Stimulated activated CD4-positive, alpha-beta T cell treated with anti-CD3 and anti-CD28 coated beads, Interleukin-12 subunit alpha, Interleukin-12 subunit beta, amount 100 ng/mL, for 48 hours (primary cell): ENCODE results near the gene TMEM109.
A peak's percentile ranks its signal among the peaks of the same experiment; 100 is the strongest.

Experiments
- DNase-seq, 3 donors: peaks; one replicate each; pipeline ENCODE4 v3.0.0-alpha.2; 2020; ENCODE audit warnings: low read depth in 2 of 3, low spot score in 1 of 3

Gene TMEM109

DNA sequence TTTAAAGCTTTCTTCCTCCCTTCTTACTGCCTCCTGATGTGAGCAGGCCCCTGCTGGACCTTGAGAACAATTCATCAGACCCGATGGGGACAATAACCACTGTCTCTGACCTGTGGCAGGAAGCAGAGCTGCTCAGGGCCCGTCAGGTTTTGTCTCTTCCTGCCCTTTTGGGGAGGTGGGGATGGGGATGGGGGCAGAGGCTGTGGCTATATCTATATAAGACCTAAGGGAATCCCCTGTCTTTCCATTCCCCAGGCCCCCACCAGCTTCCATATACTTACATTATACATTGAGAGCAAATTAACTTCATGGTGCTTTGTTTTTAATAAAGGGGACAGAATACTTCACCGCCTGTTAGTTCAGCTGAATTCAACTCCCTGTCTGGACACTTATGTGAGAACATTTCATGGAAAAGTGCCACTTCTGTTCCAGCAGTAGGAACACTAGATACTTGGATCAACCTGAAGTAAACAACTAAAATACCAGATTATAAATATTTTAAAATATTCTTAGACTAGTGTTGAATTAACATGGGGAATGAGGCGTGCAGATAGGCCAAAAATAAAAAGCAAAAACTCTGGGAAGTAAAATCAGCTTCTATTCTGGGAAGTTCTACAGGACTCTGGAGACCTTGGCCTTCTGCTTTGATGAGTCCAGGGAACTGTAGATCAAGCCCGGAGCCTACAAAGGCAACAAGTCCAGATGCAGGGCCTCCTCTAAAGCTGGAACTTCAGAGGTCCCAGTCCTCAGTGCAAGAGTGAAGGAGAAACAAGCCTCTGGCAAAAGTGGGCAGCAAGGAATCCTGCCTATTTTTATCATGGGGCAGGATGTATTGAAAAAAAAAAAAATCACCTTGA, 35.5 kb upstream of the TMEM109 start:
- no peak for DNase-seq

DNA sequence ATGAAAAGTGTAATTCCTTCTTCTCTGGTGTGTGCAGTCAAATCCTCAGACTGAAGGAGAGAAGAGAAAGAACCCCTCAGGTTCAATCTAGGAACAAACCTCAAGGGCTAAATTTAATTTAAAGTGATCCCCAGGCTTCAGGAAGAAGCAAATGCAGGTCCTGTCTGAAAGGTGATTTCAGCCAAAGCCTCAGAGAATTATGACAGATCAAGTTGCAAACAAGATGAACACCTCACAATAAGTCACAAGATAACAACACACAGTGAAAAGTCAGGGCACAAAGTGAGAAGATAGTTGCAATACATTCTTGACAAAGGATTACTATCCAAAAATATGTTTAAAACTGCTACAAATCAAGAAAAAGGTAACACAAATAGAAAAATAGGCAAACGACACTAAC, 34.9 kb upstream of the TMEM109 start:
- DNase-seq = no peak

DNA sequence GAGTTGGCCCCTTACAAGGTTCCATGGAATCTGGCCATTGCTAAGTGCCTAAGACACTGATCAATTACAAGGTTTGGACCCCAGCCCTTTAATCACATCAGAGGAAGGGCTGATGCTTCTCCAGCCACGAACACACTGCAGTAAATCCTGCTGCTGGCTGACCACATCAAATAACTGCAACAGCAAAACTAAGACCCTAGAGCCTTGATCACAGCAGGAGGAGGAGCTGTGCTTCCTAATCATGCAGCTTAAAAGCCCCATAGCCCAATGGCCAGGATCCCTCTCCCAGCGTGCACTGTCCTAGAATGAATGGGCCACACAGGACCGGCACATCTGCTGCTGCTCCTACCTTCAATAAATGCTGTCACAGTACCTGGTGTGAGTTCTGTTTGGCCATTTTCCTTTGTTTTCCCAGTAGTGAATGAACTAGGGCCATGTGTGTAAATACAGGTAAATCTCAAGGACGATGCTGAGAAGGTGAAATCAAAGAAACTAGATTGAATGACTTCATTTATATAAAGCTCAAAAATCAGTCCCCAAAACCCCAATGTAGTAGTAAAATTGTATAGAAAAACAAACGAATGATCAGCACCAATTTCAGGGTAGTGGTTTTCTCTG, 33.9 kb upstream of the TMEM109 start:
- no peak for DNase-seq

DNA sequence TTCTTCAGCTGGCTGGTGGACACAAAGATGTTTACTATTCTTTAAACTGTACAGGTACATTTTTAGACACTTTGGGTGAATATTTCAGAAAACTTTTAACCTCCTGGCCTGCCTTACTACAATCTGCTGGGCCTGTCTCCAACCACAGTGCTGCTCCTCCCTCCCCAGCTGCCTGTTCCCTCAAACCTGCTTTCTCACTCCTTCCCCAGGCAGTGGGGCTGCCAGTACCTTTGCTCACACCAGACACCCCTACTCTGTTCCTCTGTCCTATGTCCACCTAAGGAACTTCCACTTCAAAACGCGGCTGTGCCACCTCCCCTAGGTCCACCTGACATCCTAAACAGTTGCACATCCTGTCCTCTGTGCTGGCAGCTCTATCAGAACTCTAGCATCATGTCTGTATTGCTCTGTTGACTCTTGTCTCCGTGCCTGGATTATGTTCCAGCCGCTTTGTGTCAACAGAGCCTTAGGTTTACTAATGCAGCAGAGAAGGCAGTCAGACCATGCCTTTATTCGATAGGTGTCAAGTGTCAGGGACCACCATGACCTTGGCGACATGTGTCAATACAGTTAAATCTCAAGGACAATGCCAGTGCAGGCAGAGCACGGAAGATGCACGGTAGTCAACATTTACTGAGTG, 33.2 kb upstream of the TMEM109 start:
- no peak for DNase-seq

DNA sequence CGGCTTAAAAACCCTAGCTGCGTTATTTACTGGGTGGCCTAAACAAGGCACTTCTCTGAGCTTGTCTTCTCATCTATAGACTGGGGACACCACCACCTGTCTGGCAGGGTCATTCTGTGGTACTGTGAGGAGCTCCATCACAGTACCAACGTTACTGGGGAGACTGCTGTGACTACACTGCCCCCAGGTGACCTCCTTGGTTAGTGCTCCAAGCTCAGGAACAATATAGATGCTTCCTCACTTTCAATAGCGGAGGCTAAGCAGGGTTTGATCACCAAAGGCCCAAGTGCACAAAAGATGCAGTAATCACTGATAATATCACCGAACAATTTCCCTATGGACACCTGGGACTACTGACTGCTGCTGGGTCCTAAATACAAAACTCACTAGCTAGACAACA, 26.4 kb upstream of the TMEM109 start:
- no peak for DNase-seq

DNA sequence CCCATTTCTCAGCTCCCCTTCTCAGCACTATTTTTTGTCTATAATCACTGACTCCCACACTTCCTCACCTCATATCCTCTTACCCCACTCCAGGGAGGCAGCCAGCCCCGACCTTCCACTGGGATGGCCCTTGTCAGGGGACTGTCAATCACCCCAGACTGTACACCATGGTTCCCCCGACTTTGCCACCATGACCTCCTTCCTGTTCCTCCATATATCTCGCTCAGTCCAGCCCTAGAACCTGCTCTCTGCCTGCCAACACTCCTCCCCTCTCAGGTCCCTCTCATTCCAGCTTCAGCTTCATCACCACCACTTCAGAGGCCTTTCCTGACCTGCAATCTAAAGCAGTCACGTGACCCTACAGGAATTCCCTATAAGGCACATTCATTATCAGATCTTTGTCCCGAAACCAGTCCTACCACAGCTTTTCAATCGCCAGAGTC, 24.1 kb upstream of the TMEM109 start:
- no peak for DNase-seq

DNA sequence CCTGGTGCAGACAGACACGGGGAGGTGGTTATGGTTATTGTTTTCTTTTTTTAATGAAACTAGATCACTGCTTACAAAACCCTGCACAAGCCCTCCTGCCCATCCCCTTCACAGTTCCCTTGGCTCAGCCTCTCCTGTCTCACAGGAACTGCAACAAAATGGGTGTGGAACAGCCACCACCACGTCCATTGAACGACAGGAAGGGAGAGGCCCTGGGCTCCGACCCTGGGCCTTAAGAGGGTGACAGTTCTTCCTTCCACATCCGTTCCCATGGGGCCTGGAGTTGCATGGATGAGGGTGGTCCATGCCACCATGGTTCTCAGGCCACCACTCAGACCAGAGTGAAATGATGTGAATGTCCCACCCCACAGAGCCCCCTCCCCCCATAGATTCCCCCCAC, 23.3 kb upstream of the TMEM109 start:
- DNase-seq = no peak

DNA sequence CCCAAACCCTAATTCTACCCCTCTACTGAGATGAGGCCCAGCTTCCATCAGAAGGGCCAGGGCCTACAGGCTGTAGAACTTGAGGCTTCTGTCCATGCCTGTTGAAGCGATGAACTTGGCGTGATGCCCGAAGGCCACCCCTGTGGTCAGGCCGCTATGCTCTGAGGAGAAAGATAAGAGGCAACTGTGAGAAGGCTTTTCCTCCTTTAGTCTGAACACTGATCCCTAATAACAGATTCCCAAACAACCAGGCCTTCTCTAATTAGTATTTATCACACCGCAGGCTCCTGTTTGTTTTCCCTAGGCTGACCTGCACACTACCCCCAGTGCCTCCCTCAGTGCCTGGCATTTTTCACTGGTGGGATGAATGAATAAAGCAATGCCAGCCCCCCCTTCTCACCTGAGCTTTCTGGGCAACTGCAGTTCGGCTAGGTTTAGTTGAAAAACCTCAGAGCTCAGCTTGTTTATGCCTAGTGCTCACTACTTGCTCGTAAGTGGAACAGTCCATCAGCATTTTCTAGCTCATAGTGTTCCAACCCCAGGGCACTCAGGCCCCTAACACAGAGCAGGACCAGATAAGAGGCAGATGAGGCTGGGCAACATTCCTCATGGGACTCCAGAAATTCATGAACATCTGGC, 22.7 kb upstream of the TMEM109 start:
- DNase-seq = no peak

DNA sequence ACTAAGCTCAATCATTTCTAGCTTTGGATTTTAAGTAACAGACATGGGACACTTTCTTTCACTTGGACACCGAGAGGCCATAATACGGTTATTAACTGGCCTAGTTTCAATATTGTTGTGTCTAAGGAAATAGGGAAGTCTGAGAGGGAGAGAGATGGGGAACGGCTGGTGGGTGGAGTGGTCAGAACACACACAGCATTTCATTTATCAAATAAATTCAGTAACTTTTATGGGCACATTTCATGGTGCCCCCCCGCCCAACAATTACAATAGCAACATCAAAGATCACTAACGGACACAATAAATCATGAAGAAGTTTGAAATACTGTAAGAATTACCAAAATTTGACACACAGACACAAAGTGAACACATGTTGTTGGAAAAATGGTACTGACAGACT, 18.3 kb upstream of the TMEM109 start:
- no peak for DNase-seq

DNA sequence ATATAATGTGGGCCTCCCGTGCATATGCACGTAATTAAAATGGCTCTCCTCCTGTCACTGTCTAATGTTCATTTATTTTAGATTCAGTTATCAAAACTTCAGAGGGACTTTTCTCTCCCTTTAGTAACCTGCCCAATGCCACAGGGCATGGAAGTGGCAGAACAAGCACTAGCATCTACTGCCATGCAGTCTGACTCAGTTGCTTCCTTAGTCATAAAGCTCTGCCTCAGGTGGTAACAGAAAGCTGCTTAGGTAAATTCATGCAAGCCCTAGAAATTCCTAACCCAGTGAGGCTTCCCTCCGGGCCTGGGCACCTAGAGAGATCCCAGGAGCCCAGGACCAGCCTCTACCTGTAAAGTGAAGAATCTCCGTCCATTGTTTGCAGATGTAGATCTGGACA, 16.5 kb upstream of the TMEM109 start:
- DNase-seq = no peak

DNA sequence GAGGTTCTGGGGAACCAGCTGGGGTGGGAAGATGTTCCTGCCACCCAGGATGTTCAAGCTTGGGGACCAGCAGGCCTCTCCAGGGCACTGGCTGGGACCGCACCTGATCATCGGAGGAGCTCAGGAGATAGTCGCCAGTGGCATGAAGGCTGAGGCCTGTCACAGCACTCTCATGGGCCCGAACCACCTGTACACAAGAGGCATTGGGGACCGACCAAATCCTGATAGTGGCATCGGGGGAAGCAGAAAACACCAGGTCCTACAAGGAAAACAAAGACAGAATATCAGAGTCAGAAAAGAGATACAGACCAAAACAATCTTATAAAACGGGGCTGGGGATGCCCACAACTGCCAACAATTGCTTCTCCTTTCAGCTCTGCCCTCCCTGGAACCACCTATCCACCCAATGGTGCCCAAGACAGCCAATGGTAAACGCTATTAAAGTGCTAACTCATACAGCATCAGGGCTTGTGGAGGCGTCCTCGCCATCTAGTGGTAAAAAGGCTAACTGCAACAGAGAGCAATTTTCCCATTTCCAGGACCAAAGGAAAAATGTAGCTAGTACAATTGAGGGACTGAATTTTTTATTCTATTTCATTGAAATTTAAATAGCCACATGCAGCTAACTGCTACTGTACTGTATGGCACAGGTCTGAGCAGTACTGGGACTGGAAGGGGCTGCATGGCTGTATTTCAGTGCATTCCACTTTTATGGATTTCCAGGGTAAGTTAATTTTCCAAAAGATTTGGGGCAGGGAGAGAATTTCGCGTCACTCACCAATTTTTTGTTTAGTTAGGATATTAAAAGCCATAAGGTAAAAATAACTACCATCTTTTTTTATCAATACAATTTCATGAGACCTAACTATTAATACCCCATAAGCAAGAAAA, 14.7 kb upstream of the TMEM109 start:
- DNase-seq = no peak

DNA sequence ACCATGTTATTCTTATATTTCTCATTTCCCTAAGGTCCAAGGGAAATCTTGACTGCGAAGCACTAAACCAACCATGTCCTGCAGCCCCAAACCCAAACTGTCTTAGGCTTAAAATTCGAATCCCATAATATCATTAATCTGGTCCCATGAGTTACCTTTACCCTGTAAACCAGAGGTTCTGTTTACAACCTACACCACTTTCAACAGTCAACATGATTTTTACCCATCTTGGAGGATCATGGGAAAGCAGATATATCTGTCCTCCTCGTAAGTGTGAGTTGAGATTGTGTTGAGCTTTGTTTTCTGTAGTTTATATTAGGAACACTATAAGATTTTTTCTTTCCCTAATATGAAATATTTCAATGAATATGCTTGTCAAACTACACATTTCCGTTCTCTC, 14.0 kb upstream of the TMEM109 start:
- DNase-seq = no peak

DNA sequence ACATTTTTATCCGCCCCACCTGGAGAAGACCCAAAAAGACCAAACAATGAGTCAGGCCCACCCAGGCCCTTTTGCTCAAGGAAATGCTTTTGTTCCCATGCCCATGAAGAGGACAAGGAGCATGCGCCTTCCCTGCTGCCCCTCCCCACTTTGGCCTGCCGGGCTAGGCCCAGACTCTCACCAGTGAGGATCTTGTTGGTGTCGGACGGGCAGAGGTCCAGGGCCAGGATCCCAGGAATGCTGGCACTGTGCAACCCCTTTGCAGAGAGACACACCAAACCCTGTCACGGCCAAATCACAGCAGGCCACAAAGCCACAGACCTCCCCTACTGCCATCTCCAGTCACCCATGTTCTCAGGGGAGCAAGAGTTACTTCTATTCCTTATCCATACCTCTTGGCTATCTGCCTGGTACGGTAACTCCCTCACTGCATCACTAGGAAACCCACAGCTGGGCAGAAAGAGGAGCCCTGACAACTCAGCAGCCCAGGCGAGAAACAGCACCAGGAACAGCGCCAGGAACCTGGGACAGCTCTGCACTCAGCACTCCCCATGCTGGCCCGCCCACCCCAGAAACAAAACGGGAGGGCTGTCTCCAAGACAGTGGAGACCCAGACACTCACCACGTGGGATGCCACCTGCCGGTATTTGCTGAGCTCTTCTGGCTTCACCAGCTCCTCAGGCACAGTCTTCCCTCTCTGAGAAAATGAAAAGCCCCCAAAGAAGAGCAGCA, 13.1 kb upstream of the TMEM109 start:
- no peak for DNase-seq

DNA sequence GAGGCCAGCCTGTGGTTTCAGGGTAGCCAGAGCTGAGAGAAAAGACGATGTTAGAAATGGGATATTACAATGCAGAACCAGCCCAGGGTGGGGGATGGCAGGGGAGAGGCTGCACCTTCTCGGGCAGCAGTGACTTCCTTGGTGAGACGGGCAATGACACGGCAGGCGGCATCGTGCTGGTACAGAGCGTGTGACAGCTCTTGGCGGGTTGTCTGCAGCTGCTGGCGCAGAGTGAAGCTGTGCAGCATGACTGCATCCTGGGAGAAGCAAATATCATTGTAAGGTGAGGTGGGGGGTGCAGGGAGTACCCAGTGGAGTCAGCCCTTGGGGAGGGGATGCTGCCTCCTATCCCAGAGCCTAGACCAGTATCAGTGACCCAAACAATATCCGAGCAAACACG, 11.3 kb upstream of the TMEM109 start:
- DNase-seq = no peak

DNA sequence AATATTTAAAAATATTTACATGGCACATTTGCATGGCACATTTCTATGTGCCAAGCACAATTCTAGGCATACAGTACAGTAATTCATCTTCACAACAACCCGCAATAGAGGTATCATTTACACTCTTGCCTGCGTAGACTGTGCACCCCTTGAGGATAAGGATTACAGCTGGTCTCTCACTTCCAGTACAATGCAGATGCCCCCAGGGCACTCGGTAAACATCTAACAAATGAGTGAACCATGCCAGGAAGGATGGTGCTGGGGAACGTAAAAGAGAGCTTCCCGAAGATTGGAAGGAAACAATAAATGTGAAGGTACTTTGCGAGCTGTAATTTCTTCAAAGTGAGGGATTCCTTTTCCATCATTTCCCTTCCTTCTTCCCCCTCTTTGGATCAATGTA, 8.9 kb upstream of the TMEM109 start:
- DNase-seq = no peak

DNA sequence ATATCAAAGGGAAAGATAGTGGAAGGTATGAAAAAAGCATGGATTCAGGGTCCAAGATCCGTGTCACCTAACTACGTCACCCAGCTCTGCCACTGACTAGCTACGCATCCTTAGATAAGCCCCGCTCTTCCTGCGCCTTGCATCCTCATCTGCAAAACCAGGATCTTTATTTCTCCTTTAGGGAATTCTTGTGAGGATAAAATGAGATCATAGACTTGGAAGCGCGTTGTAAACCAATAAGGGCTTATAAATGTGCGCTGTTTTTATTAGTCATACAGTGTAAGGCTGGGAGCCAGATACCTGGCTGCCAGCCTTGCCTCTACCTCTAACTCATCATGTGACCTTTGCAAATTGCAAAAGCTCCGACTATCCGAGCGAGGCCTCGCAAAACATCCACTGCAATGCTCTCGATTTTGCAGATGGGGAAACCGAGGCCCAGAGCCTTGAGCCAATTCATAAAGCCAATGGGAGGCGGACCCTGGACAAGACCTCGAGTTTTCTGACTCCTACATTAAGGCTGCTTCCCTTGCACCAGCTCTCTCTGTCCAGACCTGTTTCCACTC, 8.3 kb upstream of the TMEM109 start:
- DNase-seq = no peak

DNA sequence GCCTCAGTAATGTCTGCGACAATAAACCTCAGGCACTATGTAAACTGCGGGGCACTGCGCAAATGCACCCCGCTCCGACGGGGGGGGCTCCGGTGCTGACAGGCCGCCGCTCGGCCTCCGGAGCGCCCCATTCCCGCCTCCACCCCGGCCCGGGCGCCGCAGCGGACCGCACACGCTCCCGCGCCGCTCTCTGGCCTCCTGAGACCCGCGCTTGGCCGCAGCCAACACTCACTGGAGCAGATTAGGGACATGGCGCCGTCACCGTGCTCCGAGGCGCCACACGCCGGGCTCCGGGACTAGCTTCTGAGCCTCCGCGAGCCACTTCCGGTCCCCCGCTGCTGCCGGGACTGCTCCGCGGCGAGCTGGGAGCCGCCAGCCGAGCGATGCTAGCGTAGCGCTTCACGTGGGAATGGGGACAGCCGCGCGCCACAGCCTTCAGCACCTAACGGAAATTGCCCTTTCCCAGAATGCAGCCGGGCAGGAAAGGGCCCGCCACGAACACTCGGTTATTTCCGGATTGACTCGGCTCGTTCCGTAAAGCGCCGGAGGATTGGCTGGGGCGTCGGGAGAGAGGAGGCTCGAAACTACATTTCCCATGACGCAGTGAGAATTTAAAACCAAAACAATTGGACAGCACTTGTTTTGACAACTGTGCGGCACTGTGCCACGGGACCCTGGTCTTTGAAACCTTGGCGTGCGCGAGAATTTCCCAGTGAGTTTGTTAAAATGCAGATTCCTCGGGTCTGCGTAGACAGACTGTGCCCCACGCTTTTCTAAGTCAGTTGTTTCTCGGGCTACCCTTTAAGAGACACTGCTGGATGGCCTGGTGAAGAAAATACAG, 7.6 kb upstream of the TMEM109 start, which contains the start of gene PRPF19:
PRPF19 (minus strand) TSS at position 454 of the 841 bp plus-strand sequence; CDS start at position 251, 203 bp downstream.
- peak; percentile 98 to 100 (median 98) for DNase-seq

DNA sequence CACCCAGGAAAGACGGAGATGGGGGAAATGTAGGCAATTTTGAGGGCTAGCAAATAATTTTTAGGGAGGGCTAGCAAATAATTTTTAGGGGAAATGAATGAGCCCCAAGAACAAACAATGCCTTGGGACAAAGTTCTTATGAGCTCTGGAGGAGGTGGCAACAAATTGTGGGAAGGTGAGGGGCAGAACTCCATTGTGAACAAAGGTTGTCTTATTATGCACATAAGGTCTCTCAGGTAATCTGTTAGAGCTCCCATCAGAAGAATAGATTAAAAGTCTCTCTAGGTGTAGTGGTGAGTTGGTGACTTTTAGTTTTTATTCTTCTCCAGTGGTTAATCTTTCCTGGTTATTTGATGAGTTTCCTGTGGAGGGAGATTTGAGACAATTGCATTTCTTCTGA, 5.2 kb upstream of the TMEM109 start:
- DNase-seq = no peak
